OCI-LY7 (cell line): ENCODE data around the gene SLC41A3.

Experiments
- CTCF ChIP-seq: fragments of 200-600 bp; sonication (generic); conservative IDR thresholded peaks from 2 replicates; pipeline ENCODE4 v1.5.1; 2014; ENCODE audit warnings: mild to moderate bottlenecking, antibody characterized with exemption, low read length, moderate library complexity, mixed read lengths
- EZH2phosphoT487 ChIP-seq: fragments of 200-600 bp; sonication (generic); IDR thresholded peaks from 2 replicates; pipeline ENCODE4 v1.6.1; 2018; ENCODE audit warnings: low read depth, borderline replicate concordance, mild to moderate bottlenecking, mixed run types, antibody characterized with exemption, low read length, moderate library complexity, mixed read lengths

GRCh38 chr3:126056681-126057500 is 27.0 kb downstream of the SLC41A3 start:
- no peak for TF ChIP-seq CTCF
- no peak for TF ChIP-seq EZH2phosphoT487
